C4-2B (cell line): ENCODE results near the gene CEP131.

ENCODE experiments used
- CTCF ChIP-seq: fragments of 450-650 bp; conservative IDR thresholded peaks from 2 replicates; pipeline ENCODE4 v1.5.1; 2017; ENCODE audit warnings: mild to moderate bottlenecking
- ZFX ChIP-seq: fragments of 450-650 bp; IDR thresholded peaks from 2 replicates; pipeline ENCODE4 v1.6.1; 2017

- TF ChIP-seq CTCF: no peak
- no peak for TF ChIP-seq ZFX
Measured at GRCh38 chr17:81231121-81231645, 8.4 kb upstream of the CEP131 start.
